B cell (primary cell): ENCODE measurements around the gene BIRC7. TPM values are rescaled to one million over a fixed set of nuclear protein-coding genes. Genes with fewer than 3 reads are reported as not detected.

Experiments
- ATAC-seq: fragments of 200-7000 bp; cut with Tn5 transposase; one replicate; pipeline ENCODE4 v1.10.0; 2021; ENCODE audit warnings: low read depth, mild to moderate bottlenecking, moderate number of reproducible peaks, moderate library complexity
- CTCF ChIA-PET: fragments of 350-600 bp; sonication (Branson Sonifier 250); formaldehyde crosslinking; loops from one replicate; lab custom pipeline; 2021; ENCODE audit warnings: antibody characterized with exemption, inconsistent platforms; lab: Charles Lee
- POLR2A ChIA-PET: fragments of 350-600 bp; sonication (Branson Sonifier 250); formaldehyde crosslinking; loops from one replicate; lab custom pipeline; 2021; ENCODE audit warnings: antibody characterized with exemption; lab: Charles Lee
- DNase-seq: peaks from one replicate; pipeline ENCODE4 v3.0.0; 2013
- H2AFZ ChIP-seq: 2 replicates; pipeline ENCODE4 v1.6.1; 2012; ENCODE audit warnings: mild to moderate bottlenecking, low read depth, low read length; ENCODE audit not compliant: insufficient read depth, poor library complexity, severe bottlenecking
- H3K27ac ChIP-seq, 2 donors: 1 replicate in 1 of 2; 2 replicates in 1 of 2; pipeline ENCODE4 v1.5.1; 2012 to 2013; ENCODE audit warnings: low read length in 2 of 2, mild to moderate bottlenecking in 2 of 2, moderate library complexity in 1 of 2
- H3K27me3 ChIP-seq, 4 experiments: fragments of 200-600 bp in 1 of 4; sonication (generic) in 1 of 4; replicated peaks in 1 of 4; 1 replicate in 2 of 4; 2 replicates in 2 of 4; pipeline versions ENCODE4 v1.6.1 to v1.7.0; 2013 to 2016; ENCODE audit warnings: low read length in 3 of 4, mild to moderate bottlenecking in 2 of 4, mixed read lengths in 1 of 4, moderate library complexity in 1 of 4; ENCODE audit not compliant: insufficient read depth in 4 of 4, control insufficient read depth in 3 of 4; ENCODE audit errors: control extremely low read depth in 1 of 4
- H3K36me3 ChIP-seq, 2 experiments: replicated peaks in 1 of 2; 1 replicate in 1 of 2; 2 replicates in 1 of 2; pipeline versions ENCODE4 v1.6.1 to v1.7.1; 2013; ENCODE audit warnings: low read length in 1 of 2; ENCODE audit not compliant: insufficient read depth in 2 of 2, control insufficient read depth in 1 of 2; ENCODE audit errors: control extremely low read depth in 1 of 2, extremely low read depth in 1 of 2
- H3K4me1 ChIP-seq, 2 donors: fragments of 200-600 bp in 1 of 2; sonication (generic) in 1 of 2; 1 replicate in 1 of 2; 2 replicates in 1 of 2; pipeline versions ENCODE4 v1.5.1 to v1.6.1; 2013 to 2017; ENCODE audit warnings: low read length in 2 of 2; ENCODE audit not compliant: control insufficient read depth in 2 of 2, insufficient read depth in 2 of 2
- H3K4me2 ChIP-seq: replicated peaks from 2 replicates; pipeline ENCODE3; 2012; ENCODE audit warnings: mild to moderate bottlenecking, low read depth, low read length; ENCODE audit not compliant: poor library complexity, severe bottlenecking
- H3K4me3 ChIP-seq, 5 experiments: fragments of 200-600 bp in 1 of 5; sonication (generic) in 1 of 5; 1 replicate in 3 of 5; 2 replicates in 2 of 5; pipeline versions ENCODE4 v1.5.1 to v1.7.0; 2011 to 2016; ENCODE audit warnings: low read length in 4 of 5, mild to moderate bottlenecking in 4 of 5, low read depth in 2 of 5, control low read depth in 1 of 5, moderate library complexity in 1 of 5; ENCODE audit not compliant: insufficient read depth in 1 of 5; ENCODE audit errors: control extremely low read depth in 1 of 5, extremely low read depth in 1 of 5
- H3K79me2 ChIP-seq: fragments of 200-600 bp; sonication (generic); one replicate; pipeline ENCODE4 v1.6.0; 2016; ENCODE audit warnings: low read length; ENCODE audit not compliant: control insufficient read depth, insufficient read depth
- H3K9ac ChIP-seq: fragments of 200-600 bp; sonication (generic); 2 replicates; pipeline ENCODE4 v1.6.1; 2017; ENCODE audit warnings: mild to moderate bottlenecking, low read length, moderate library complexity
- H3K9me3 ChIP-seq, 3 donors: one replicate each; pipeline versions ENCODE4 v1.6.1 to v1.7.1; 2013; ENCODE audit warnings: low read length in 2 of 3; ENCODE audit not compliant: control insufficient read depth in 2 of 3, insufficient read depth in 1 of 3; ENCODE audit errors: control extremely low read depth in 1 of 3
- H4K20me1 ChIP-seq: 2 replicates; pipeline ENCODE4 v1.6.0; 2012; ENCODE audit warnings: mild to moderate bottlenecking, low read length; ENCODE audit not compliant: insufficient read depth, control insufficient read depth, poor library complexity, severe bottlenecking
- H3K27ac Mint-ChIP-seq: one replicate; pipeline ENCODE4 v1.8.0; 2021; ENCODE audit warnings: mixed read lengths
- H3K27me3 Mint-ChIP-seq: one replicate; pipeline ENCODE4 v1.8.0; 2021; ENCODE audit warnings: mixed read lengths
- H3K4me1 Mint-ChIP-seq: one replicate; pipeline ENCODE4 v1.8.0; 2021; ENCODE audit warnings: mixed read lengths
- H3K4me3 Mint-ChIP-seq: one replicate; pipeline ENCODE4 v1.8.0; 2021; ENCODE audit warnings: mixed read lengths
- H3K9me3 Mint-ChIP-seq: one replicate; pipeline ENCODE4 v1.8.0; 2022; ENCODE audit warnings: mixed read lengths; ENCODE audit not compliant: insufficient read depth
- CTCF ChIP-seq: fragments of 200-600 bp; IDR thresholded peaks from one replicate; pipeline ENCODE4 v1.8.0; 2022; ENCODE audit warnings: antibody characterized with exemption, mild to moderate bottlenecking
- EZH2 ChIP-seq: IDR thresholded peaks from 2 replicates; pipeline ENCODE4 v1.6.1; 2012; ENCODE audit warnings: borderline replicate concordance, low read depth, mild to moderate bottlenecking, moderate library complexity, low read length; ENCODE audit not compliant: insufficient read depth, poor library complexity, severe bottlenecking
- WGBS: methylation state at CpG from one replicate; pipeline ENCODE4 v1.1.5; 2013; ENCODE audit warnings: missing lambda C conversion rate; ENCODE audit not compliant: insufficient coverage; 5-methylcytosine and 5-hydroxymethylcytosine counted together
- intact Hi-C: fragments of 100-400 bp; cut with micrococcal nuclease; formaldehyde crosslinking; loops from one replicate; pipeline ENCODE4 v1.10.0; 2022
- polyA plus RNA-seq: library from polyadenylated mRNA; depleted of rRNA; stranded (reverse); fragments of >200 nt; gene quantifications from 2 replicates; pipeline ENCODE4 v1.2.3, GENCODE V29; 2012
- total RNA-seq, 2 donors: library from RNA; stranded (reverse); fragments of 120-200 nt in 1 of 2; gene quantifications; 1 replicate in 1 of 2; 2 replicates in 1 of 2; pipeline versions ENCODE4 v1.2.3 to v1.2.4, GENCODE V29; 2013 to 2022

BIRC7 gene
- total and polyA plus RNA-seq, 2 donors (not counting 1 experiment from before 2014, with no cell fraction given), result 0.12 TPM; not detected in 1

- Histone ChIP-seq H2AFZ (no peak overlapping the region), H3K27me3 (peaks cover 0 to 43% (median 14%) of the 10 kb centered on the region in 4 experiments), H3K4me2 (peak overlapping the region; percentile 64), H3K4me3 (no peak overlapping the region), H3K9ac (no peak overlapping the region), H3K27ac (no peak overlapping the region), H3K4me1 (peaks cover 8 to 11% of the 10 kb centered on the region in 2 donors), H3K36me3 (no peaks in the 10 kb centered on the region), H3K9me3 (no peaks in the 10 kb centered on the region), H3K79me2 (no peaks in the 10 kb centered on the region), H4K20me1 (no peaks in the 10 kb centered on the region)
- ChIA-PET POLR2A (no interaction called here), CTCF (interaction anchor here (0.6 kb wide), 1 partner anchor 32 kb away, joined by 3 read pairs; no protein-coding TSS in a partner anchor)
- DNase-seq, result peak; percentile 24
- TF ChIP-seq CTCF, result no peak
- no peak for TF ChIP-seq EZH2
- no peak for ATAC-seq
- Mint-ChIP-seq H3K9me3 (no peaks in the 10 kb centered on the region), H3K4me1 (peaks cover 10% of the 10 kb centered on the region), H3K27ac (no peak overlapping the region), H3K4me3 (peak overlapping the region; percentile 55), H3K27me3 (peaks cover 49% of the 10 kb centered on the region)
- WGBS, result 9% methylated on average over 53 of the region's 56 CpGs
- intact Hi-C loops, result no loop called here
Measured at GRCh38 chr20:63254606-63255384, 19.1 kb downstream of the BIRC7 start.
